Urinary bladder (tissue), 4 donors: ENCODE data around the gene HS3ST2. TPM values are rescaled to one million over a fixed set of nuclear protein-coding genes. Genes with fewer than 3 reads are reported as not detected.
"Not testable (repeated sequence)": the region's sequence is repeated elsewhere in the genome, so short reads cannot be mapped to it uniquely, and the experiment has no call there.

ENCODE experiments used
- DNase-seq: peaks from one replicate; pipeline ENCODE4 v3.0.0-alpha.2; 2015; ENCODE audit errors: extremely low spot score
- H3K27ac ChIP-seq: one replicate; pipeline ENCODE4 v1.5.1; 2013; ENCODE audit warnings: low read depth, mild to moderate bottlenecking, moderate library complexity
- H3K36me3 ChIP-seq: one replicate; pipeline ENCODE4 v1.6.1; 2013; ENCODE audit warnings: mild to moderate bottlenecking, moderate library complexity; ENCODE audit not compliant: insufficient read depth
- H3K4me1 ChIP-seq: one replicate; pipeline ENCODE4 v1.6.1; 2013; ENCODE audit warnings: mild to moderate bottlenecking, moderate library complexity; ENCODE audit not compliant: insufficient read depth
- H3K4me3 ChIP-seq: one replicate; pipeline ENCODE4 v1.5.1; 2013; ENCODE audit warnings: low read depth, low read length
- WGBS: extraction: QIAGEN DNeasy Blood & Tissue Kit; methylation state at CpG from one replicate; pipeline ENCODE4 v1.1.7; 2013; 5-methylcytosine and 5-hydroxymethylcytosine counted together
- polyA plus RNA-seq: library from polyadenylated mRNA; stranded (reverse); fragments of 200-250 nt; gene quantifications from one replicate; pipeline ENCODE4 v1.2.3, GENCODE V29; 2013
- total RNA-seq: library from RNA; depleted of rRNA; stranded (reverse); fragments of >200 nt; gene quantifications from one replicate; pipeline ENCODE4 v1.2.3, GENCODE V29; 2014
- donor health status: healthy with polysubstance abuse.
- donor health status: healthy.

HS3ST2 gene
- total and polyA plus RNA-seq, 2 donors, result 0.16 to 0.81 TPM

- H3K27ac ChIP-seq, DNase-seq, H3K4me3 ChIP-seq, H3K4me1 ChIP-seq, H3K36me3 ChIP-seq: not testable (repeated sequence)
- WGBS, result 80% methylated on average over 4 of the region's 4 CpGs
These were observed 28.1 kb downstream of the HS3ST2 start for GRCh38 chr16:22842031-22842430.

- 64% methylated on average over 3 of the region's 3 CpGs for WGBS
- no peaks in the 10 kb centered on the region for H3K36me3 ChIP-seq
- H3K4me1 ChIP-seq, result no peaks in the 10 kb centered on the region
- H3K27ac ChIP-seq, result no peak overlapping the region
- H3K4me3 ChIP-seq, result no peak overlapping the region
- no peak for DNase-seq
These were observed 29.2 kb downstream of the HS3ST2 start for GRCh38 chr16:22843122-22843521.

GRCh38 chr16:22843856-22844255 is 29.9 kb downstream of the HS3ST2 start:
- no peak for DNase-seq
- no peak overlapping the region for H3K27ac ChIP-seq
- H3K4me1 ChIP-seq, result no peaks in the 10 kb centered on the region
- 60% methylated on average over 2 of the region's 2 CpGs for WGBS
- no peaks in the 10 kb centered on the region for H3K36me3 ChIP-seq
- H3K4me3 ChIP-seq, result no peak overlapping the region

- no peak for DNase-seq
- Histone ChIP-seq H3K36me3 (no peaks in the 10 kb centered on the region), H3K4me3 (no peak overlapping the region), H3K4me1 (no peaks in the 10 kb centered on the region), H3K27ac (no peak overlapping the region)
- WGBS, result 68% methylated on average over 3 of the region's 3 CpGs
These were observed 30.5 kb downstream of the HS3ST2 start for GRCh38 chr16:22844416-22844815.

- Histone ChIP-seq H3K27ac (no peak overlapping the region), H3K4me3 (no peak overlapping the region), H3K4me1 (no peaks in the 10 kb centered on the region), H3K36me3 (no peaks in the 10 kb centered on the region)
- no peak for DNase-seq
- 69% methylated on average over 3 of the region's 3 CpGs for WGBS
These were observed 33.1 kb downstream of the HS3ST2 start for GRCh38 chr16:22847100-22847499.

- Histone ChIP-seq H3K27ac (no peak overlapping the region), H3K4me3 (no peak overlapping the region), H3K36me3 (no peaks in the 10 kb centered on the region), H3K4me1 (no peaks in the 10 kb centered on the region)
- no peak for DNase-seq
- 97% methylated on average over 2 of the region's 2 CpGs for WGBS
These were observed 33.7 kb downstream of the HS3ST2 start for GRCh38 chr16:22847690-22848089.

- Histone ChIP-seq H3K27ac (no peak overlapping the region), H3K4me3 (no peak overlapping the region), H3K36me3 (no peaks in the 10 kb centered on the region), H3K4me1 (no peaks in the 10 kb centered on the region)
- 38% methylated on average over 4 of the region's 4 CpGs for WGBS
- DNase-seq, result no peak
These were observed 34.5 kb downstream of the HS3ST2 start for GRCh38 chr16:22848451-22848850.

- no peak for DNase-seq
- Histone ChIP-seq H3K36me3 (no peaks in the 10 kb centered on the region), H3K27ac (no peak overlapping the region), H3K4me3 (no peak overlapping the region), H3K4me1 (no peaks in the 10 kb centered on the region)
- WGBS, result 96% methylated on average over 2 of the region's 2 CpGs
These were observed 35.6 kb downstream of the HS3ST2 start for GRCh38 chr16:22849517-22849916.

- 50% methylated on average over 2 of the region's 2 CpGs for WGBS
- H3K4me3 ChIP-seq, result no peak overlapping the region
- DNase-seq, result no peak
- H3K27ac ChIP-seq, result no peak overlapping the region
- no peaks in the 10 kb centered on the region for H3K36me3 ChIP-seq
- no peaks in the 10 kb centered on the region for H3K4me1 ChIP-seq
These were observed 41.3 kb downstream of the HS3ST2 start for GRCh38 chr16:22855231-22855630.

GRCh38 chr16:22857296-22858025 is 43.5 kb downstream of the HS3ST2 start:
- 79% methylated on average over 12 of the region's 12 CpGs for WGBS
- no peak overlapping the region for H3K27ac ChIP-seq

GRCh38 chr16:22859925-22860324 is 46.0 kb downstream of the HS3ST2 start:
- DNase-seq, result no peak
- no peaks in the 10 kb centered on the region for H3K4me1 ChIP-seq
- H3K4me3 ChIP-seq, result no peak overlapping the region
- no peak overlapping the region for H3K27ac ChIP-seq
- 78% methylated on average over 4 of the region's 4 CpGs for WGBS
- H3K36me3 ChIP-seq, result no peaks in the 10 kb centered on the region

More at GRCh38 chr16:22857296-22858025, 43.5 kb downstream of the HS3ST2 start:
- DNase-seq, result no peak
- Histone ChIP-seq H3K4me3 (no peak overlapping the region), H3K4me1 (no peaks in the 10 kb centered on the region), H3K36me3 (no peaks in the 10 kb centered on the region)

- WGBS, result 77% methylated on average over 3 of the region's 3 CpGs
- Histone ChIP-seq H3K36me3 (no peaks in the 10 kb centered on the region), H3K27ac (no peak overlapping the region), H3K4me1 (no peaks in the 10 kb centered on the region), H3K4me3 (no peak overlapping the region)
- DNase-seq, result no peak
These were observed 47.6 kb downstream of the HS3ST2 start for GRCh38 chr16:22861580-22861979.

GRCh38 chr16:22862046-22862445 is 48.1 kb downstream of the HS3ST2 start:
- H3K36me3 ChIP-seq, result no peaks in the 10 kb centered on the region
- H3K4me1 ChIP-seq, result no peaks in the 10 kb centered on the region
- no peak overlapping the region for H3K27ac ChIP-seq
- H3K4me3 ChIP-seq, result no peak overlapping the region
- DNase-seq, result no peak

- Histone ChIP-seq H3K27ac (no peak overlapping the region), H3K4me3 (no peak overlapping the region), H3K36me3 (no peaks in the 10 kb centered on the region), H3K4me1 (no peaks in the 10 kb centered on the region)
- no peak for DNase-seq
These were observed 50.4 kb downstream of the HS3ST2 start for GRCh38 chr16:22864375-22864774.
